Nucleus accumbens (tissue), 56 donors: ENCODE measurements around the gene KRT14.
A peak's percentile ranks its signal among the peaks of the same experiment; 100 is the strongest.
"Not testable (repeated sequence)": the region's sequence is repeated elsewhere in the genome, so short reads cannot be mapped to it uniquely, and the experiment has no call there.

Source experiments
- DNase-seq, 56 donors: peaks; one replicate each; lab custom pipeline; 2025; lab: John Stamatoyannopoulos, UW

Gene KRT14

DNA sequence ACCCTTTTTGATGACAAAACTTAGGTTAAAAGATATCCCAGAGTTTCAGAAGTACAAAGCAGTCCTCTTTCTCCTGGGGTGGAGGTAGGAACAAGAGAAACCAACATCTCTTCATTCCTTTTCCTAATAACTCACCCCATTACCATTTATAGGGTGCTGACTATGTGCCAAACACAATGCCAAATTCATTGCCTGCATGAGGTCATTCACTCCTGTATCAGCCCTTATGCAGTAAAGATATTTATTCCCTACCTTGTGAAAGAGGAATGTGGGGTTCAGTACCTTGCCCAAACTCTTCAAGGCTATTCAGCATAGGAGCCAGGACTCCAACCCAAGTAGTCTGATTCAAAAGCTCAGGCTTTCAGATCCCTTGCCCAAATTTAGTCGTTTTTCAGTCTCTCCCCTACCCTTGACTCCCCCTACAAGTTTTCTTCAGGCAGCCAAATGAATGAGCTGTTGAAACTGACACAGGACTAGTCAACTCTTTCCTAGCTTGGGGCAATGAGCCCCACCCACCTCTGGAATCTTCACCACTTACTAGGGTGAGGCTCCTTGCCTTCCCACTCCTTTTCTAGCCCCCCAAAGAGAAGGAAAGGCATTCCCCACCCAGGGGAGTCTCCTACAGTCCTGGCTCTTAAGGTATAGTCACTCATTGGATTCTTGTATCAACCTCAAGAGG lies 5.9 kb downstream of the KRT14 start:
- no peak for DNase-seq

DNA sequence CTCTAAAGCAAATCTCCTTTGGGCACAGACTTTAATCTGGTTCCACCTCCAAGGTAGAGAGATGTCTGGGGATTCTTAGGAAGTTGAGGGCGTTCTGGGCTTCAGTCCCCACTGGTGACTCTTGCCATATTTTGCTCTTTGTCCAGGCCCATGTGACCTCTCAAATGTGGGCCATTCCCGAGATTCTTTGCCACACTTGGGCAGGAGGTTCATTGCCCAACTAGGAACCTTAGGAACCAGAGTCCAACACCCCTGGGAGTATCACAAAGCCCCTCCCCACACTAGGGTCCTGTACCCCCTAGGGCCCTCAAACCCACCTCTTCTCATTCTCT lies 6.5 kb downstream of the KRT14 start:
- DNase-seq = no peak

DNA sequence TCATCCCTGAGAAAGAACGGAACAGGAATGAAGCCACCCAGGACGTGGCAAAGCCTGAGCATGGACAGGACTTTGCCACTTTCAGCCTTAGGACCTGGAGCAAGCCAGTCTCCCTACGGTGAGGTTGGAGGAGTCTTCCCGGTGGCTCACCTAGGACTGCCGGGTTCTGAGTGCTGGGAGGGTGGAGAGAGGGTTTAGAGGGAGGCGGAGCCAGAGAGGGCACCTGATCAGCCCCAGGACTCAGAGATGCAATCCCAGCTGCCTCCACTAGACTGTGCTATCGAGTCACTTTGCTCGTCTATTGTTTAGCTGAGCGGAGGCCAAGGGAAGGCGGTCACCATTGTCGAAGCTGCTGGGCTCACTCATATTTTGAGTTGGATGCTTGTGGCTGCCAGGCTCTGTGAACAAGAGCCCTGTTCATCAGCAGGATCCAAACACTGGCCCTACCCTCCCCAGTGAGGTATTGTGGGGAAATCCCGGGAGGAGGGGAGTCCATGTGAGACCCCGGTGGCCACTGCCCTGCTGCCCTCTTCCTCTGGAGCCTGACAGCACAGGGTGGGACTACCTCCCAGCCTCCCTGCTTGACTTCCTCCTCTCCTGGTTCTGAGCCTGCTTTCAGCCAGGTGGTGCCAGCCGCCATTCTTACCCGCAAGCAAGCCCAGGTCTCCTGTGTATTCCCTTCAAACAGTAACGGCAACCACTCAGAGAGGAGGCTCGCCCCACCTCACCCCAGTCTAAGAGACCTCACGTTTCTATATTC lies 7.0 kb downstream of the KRT14 start:
- DNase-seq = peak in 45 of 56 donors; percentile 1 to 75 (median 26)

DNA sequence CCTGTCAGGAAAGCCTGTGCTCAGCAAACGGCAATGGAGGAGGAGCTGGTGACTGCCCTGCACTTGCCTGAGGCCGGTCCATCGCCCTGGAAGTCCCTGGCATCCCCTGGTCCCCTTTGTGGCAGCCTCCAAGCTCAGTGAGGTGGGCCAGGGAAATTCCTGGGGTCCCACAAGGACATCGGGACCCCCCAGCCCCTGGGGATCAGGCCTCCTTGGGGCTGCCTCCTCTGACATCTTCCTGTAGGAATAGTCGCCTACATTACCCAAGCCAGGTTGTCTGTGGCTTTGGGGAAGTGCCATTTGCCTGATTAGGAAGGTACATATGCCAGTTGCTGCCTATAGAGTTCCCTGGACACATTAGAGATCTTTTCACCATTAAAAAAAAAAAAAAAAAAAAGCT lies 7.7 kb downstream of the KRT14 start:
- DNase-seq = no peak

DNA sequence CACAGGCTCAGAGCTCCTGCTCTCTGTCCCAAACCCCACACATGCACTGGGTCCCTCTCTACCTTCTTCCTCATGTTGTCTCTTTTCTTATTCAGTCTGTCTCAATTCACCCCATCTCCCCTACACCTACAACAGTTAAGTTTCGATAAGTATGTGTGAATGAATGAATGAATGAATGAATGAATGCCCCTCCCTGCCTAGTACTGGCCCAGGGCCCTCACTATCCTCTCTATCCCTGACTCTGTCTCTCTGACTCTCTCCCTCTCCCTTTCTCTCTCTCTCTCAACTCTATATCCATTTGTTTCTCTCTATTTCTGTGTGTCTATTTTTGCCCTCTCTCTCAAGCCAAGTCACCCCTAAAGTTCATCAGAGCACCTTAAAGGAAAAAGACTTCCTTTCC lies 8.2 kb downstream of the KRT14 start:
- no peak for DNase-seq

DNA sequence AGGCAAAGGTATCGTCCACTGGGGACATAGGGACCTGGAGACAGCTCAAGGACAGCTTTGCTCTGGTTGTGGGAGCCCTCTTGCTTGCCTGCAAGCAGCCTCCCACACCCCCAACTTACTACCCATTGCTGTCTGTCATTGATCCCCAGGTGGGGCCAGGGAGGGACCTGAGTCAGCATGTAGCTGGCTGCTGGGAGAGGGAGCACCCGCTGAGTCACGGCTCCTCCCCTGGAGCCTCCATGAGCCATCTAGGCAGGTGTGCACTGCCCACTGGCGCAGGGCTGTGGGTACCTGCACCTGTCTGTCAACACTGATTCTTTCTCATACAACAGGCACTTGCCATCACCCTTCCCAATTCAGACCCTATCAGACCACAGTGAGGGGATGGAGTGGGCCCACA lies 10.0 kb downstream of the KRT14 start:
- DNase-seq = not testable (repeated sequence)

DNA sequence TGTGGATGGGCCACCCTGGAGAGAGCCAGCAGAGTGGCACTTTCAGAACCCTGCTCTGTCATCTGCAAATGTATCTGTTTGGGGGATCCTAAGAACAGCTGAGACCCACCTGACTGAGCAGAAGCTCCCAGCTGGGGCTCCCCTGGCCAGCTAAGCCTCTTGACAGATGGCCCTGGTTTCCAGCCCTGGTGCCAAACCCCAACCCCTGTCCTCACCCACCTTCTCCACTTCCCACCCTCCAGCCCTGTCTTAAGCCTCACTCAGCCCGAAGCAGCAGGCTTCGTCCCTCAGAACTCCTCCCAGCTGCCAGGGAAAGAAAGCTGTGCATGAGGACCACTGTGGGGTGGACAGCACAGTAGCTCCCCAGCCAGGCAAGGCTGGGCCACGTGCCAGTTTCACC lies 11.4 kb downstream of the KRT14 start:
- DNase-seq = no peak

DNA sequence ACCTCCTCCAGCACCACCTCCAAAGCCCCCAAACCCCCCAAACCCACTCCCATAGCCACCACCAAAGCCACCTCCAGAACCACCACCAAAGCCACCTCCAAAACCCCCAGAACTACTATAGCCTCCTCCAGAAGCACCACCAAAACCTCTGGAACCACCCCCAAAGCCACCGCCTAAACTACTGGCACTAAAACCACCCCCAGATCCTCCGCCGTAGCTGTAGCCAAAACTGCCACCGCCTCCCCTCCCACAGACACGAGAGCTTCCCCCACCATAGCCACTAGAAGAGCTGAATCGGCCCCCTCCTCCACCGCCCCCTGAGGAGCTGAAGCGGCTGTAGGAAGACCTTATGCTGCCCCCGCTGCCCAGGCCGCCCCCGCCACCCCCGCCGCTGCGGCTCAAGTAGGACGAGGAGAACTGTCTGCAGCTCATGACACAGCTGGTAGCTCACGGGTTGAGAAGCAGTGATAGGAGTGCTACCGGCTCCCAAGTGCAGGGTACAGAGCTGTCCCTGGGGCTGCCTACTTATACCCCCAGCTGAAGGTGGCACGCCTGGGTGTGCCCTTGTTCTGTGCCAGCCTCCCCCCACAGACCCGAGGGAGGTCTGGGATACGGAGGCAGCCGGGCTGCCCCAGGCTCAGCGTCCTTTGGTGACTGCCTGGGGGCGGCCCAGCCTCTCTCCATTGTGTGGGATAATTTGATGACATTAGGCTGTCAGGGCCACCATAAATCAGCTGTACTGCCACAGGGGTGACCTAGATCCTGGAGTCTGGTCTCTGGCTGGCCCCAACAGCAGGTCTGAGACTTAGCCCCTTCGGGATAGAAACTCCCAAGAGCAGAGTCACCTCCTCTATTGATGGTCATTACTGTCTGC lies 14.9 kb downstream of the KRT14 start, which contains the start of gene KRT9:
Gene KRT9 (minus strand): TSS at position 499 of the 874 bp plus-strand sequence. CDS start 67 bp downstream, at position 432.
- no peak for DNase-seq

DNA sequence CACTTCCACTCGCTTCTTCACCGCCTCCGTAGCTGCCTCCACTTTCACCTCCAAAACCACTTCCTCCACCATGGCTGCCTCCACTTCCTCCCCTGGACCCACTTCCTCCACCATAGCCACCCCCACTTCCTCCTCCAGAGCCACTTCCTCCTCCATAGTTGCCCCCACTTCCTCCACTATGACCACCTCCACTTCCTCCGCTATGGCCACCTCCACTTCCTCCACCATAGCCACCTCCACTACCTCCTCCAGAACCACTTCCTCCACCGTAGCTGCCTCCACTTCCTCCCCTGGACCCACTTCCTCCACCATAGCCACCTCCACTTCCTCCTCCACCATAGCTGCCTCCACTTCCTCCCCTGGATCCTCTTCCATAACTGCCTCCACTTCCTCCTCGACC lies 19.4 kb downstream of the KRT14 start:
- DNase-seq = no peak

DNA sequence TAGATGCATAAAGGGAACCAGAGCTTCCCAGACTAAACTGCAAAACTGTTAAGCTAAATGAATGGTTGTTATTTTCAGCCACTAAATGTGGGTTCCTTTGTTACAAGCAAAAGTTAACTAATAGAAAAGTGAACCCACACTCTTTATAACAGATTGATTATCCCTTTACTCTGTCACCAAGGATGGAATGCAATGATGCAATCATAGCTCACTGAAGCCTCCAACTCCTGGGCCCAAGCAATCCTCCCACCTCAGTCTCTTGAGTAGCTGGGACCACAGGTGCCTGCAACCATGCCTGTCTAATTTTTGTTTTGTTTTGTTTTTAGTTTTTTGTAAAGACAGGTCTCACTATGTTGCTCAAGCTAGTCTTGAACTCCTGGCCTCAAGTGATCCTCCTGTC lies 21.4 kb downstream of the KRT14 start:
- no peak for DNase-seq

DNA sequence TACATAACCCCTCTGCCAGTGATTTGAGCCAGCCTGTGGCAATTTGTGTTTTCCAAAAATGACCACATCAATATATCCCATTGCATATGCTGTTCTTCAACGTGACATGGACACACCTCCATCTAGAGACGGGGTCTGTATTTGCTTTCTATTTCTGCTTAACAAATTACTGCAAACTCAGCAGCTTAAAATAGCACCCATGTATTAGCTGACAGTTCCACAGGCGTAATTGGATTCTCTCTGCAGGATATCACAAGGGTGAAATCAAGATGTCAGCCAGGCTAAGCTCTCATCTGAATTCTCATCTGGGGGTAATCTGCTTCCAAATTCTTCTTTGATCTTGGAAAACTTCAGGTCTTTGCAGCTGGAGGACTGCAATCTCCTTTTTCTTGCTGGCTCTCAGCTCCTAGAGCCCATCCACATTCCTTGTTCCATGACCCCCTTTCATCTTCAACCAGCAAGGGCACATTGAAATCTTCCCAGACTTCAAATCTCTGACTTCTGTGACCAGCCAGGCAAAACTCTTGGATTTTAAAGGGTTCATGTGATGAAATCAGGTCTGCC lies 23.0 kb downstream of the KRT14 start:
- DNase-seq = no peak

DNA sequence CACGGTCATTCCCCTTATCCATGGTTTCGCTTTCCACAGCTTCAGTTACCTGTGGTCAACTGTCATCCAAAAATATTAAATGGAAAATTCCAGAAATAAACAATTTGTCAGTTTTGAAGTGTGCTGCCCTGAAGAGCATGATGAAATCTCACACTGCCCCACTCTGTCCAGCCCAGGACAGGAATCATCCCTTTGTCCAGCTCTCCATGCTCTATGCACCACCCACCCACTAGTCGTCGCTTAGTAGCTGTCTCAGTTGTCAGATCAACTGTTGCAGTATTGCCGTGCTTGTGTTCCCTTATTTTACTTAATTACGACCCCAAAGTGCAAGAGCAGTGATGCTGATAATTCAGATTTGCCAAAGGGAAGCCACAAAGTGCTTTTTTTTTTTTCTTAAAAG lies 25.1 kb downstream of the KRT14 start:
- no peak for DNase-seq

DNA sequence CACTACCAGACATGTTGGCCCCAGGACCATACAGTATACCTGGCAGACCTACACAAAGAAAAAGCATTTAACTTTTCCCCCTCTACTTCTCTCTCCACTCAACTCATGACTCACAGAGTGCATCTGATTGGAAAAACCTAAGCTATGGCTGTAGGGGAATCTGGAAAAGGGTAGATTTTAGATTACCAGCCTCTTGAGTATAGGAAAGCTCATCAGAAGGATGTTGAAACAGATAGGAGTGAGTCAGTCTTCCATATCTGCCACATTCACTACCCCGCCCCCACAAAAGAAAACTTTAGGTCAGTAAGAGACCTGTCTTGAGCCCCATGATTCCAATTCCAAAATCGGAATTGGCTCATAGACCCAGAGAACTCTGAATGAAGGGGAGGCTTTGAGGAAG lies 27.1 kb downstream of the KRT14 start:
- DNase-seq = no peak

DNA sequence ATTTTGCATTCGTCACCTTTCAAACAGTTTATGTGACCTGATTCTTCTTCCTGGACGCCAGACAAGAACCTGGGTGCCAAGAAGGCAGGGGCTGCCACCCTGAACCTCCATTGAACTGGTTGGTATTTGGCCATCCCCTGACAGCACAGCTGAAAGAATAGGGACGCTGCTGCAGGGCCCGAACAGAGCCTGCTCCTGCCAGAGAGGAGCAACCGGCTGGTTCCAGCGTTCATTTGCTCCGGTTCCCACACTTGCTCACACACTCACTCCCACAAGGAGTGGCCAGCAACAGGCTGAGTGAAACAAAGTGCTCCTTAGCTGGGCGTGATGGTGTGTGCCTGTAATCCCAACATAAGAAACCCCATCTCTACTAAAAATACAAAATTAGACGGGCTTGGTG lies 29.8 kb downstream of the KRT14 start:
- DNase-seq = peak in 1 of 56 donors; percentile 9

DNA sequence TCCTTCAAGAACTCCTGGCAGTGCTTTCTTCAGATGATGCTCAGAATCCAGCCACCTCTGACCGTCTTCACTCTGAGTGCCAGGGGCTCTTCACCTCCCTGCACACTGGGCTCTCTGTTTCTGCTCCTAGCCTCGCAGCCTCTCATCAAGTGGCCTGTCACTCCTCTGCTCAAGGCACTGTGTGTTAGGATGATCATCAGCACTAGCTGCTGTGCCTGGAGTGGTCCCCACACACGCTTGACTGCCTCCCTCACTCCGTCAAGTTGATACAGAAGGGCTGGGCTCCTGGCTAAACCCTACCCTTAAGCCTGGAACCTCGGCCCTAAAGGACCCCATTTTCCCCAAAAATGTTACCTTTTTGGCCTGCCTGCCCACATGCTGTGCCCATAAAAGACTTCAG lies 30.4 kb downstream of the KRT14 start:
- no peak for DNase-seq

DNA sequence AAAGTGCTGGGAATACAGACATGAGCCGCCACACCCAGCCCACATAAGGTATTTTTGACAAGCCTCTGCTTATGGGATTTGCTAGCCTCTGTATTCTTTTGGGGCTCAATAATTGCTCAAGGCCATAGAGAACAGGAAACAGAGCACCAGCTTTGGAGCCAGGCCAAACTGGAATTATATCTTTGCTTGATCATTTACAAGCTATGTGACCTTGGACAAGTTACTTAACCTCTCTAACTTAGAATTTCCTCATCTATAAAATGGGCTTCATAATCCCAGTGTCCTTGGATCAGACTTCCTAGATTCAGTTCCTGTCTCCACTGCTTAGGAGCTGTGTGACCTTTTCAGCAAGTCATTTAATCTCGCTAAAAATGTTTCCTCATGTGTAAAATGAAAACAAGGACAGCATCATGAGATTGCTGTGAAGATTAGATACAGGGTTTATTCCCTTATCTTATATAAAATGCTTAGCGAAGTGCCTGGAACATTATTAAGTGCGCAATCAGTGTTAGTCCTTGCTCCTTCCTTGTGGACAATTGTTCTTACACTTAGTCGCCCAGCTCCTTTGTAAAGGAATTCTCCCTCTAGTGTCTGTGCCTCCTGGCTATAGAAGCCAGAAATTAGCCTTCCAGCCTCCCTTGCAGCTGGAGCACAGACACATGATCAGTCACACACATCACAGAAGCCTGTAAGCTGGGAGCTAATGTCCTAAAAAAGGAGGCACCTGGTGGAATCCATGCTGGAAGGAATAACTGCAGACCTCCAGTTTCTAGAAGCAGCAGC lies 31.4 kb downstream of the KRT14 start:
- no peak for DNase-seq

DNA sequence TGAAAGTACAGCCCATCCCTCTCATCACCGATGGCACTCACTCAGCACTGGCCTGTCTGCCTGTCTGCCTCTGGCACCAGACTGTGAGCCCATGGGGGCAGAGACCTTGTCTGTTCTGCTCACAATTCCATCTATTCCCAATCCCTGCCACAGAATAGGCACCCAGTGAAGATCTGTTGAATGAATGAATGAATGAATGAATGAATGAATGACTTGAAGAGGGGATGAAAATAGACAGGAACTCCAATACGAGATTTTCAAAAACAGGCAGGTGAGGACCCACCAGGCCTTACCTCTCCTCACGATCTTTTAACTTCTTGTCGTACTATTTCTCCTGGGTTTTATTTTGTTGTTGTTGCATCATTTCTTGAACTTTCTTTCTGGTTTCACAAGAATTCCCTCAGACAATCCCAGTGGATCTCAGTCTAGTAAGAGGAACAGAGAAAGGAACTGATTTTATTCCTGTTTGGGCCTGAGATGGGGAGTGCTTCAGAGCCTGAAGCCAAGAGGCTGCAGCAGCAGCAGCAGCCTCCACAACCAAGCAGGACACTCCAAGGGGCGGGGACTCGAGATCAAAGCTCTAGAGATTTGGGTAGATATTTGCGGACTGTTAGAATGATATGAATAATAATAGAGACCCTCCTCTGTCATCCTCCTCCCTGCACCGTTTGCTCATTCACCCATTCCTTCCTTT lies 32.6 kb downstream of the KRT14 start:
- DNase-seq = no peak

DNA sequence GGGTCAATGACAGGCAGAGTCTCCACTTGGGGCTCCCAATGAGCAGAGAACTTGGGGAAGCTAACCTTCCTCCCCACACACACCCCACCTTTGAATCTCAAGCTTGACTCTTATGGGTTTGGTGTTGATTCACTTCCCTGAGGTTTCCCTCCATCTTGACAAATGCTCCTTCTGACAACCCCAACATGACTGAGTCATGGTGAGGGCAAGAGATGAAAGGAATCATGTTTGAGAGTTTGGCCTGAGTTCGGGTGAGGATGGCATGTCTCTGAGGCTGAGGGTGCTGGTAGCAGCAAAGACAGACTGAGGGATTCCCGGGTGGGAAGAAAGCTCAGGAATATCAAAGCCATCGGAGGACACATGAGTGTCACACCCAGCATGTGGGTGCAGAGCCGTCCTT lies 33.5 kb downstream of the KRT14 start:
- DNase-seq = no peak

DNA sequence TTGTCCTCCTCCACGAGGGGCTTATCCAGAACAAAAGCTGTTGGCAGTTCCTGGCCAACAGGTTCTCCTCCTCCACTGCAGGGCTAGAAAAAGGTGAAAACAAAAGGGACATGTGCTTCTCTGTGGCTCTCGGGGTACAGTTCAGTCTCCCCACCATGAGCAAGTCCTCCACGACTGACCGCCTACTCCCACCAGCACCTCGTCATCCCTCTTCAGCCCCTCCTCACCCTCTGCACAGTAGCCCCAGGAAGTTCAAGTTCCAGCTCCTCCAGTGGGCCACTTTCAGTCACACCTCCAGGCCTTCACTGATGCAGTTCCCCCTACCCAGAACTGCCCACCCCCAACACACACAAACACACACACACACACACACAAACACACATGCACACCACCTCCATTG lies 34.2 kb downstream of the KRT14 start:
- no peak for DNase-seq

DNA sequence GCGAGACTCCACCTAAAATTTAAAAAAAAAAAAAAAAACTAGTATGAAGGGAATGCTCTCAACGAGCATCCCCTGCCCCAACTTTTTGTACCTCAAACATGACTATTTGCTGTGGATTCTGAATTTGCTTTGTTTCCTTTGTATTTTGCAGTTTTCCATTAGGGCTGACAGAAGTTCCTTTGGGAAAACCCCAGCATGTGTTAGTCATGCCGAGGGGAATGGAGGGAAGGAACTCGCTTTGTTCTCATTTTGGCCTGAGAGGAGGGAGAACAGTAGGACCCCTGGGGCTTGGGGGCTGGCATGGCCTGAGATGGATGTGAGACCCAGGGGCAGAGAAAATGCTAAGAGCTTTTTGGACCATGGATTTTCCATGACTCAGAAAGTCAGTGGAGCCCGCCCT lies 35.3 kb downstream of the KRT14 start:
- DNase-seq = no peak
